Suppressor macrophage (primary cell): ENCODE data around the gene MPRIP.
A peak's percentile ranks its signal among the peaks of the same experiment; 100 is the strongest.
"Not testable (repeated sequence)": the region's sequence is repeated elsewhere in the genome, so short reads cannot be mapped to it uniquely, and the experiment has no call there.

ENCODE experiments used
- DNase-seq, 4 experiments: peaks; one replicate each; pipeline ENCODE4 v3.0.0-alpha.2; 2020 to 2022

Gene MPRIP

GRCh38 chr17:17147821-17148220, 105.6 kb downstream of the MPRIP start:
- no peak for DNase-seq

DNA sequence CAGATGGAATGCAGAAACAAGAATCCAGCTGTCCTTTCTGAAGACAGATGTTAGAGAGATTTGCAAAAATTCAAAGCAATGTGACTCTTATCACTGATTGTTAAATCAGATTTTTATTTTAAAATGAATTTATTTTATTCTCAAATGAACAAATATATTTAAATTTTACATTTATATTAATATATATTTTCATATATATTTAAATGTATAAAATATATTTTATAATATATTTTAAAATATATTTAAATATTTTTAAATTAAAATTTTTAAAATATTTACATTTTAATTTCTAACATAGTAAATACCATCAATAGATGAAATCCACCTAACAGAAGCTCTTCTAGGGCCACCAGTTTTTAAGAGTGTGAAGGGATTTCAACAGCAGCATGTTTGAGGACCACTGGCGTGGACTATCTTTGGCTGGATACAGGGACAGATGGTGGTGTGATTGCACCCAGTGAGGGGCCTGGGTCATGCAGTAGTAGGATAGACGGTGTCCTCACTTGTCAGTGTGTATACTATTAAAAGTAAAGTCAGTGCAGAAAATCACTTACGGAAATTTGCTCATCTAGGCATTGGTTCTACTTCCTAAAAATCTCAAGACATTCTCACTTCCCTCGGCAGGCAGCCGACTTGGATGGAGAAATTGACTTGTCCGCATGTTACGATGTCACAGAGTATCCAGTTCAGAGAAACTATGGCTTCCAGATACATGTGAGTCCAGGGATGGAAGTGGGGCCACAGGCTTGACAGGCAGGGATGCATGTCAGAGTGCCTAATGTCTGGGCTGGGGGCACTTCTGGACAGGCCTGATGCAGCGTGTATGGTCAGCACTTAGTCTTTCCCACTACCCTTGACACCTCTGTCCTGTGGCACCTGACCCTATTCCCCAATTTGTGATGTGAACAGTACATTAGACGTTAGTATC, 107.5 kb downstream of the MPRIP start:
- peak; percentile 77 to 90 (median 84) for DNase-seq

GRCh38 chr17:17150448-17150800, 108.2 kb downstream of the MPRIP start:
- DNase-seq: peak; percentile 17 to 85 (median 52)

- peak; percentile 8 to 43 (median 22) for DNase-seq
Observed at GRCh38 chr17:17151055-17151454, 108.8 kb downstream of the MPRIP start.

DNA sequence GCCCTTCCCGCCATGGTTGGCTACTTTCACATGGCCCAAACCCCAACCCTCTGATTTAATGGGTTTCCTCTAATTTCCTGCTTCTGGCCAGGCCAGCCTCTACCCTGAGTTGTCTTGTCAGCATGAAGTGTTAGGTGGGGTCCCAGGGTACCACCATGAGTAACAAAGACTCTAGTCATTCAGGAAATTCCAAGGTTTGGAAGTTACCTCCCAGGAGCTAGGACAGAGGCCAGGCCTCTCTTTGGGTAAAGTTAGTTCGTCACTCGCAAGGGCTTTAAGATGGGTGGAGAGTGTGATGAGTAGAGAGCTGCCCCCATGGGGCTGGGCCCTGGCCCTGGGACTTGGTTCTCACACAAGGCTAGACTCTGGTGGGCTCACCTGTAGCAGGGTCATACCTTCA, 109.3 kb downstream of the MPRIP start:
- DNase-seq: no peak

DNA sequence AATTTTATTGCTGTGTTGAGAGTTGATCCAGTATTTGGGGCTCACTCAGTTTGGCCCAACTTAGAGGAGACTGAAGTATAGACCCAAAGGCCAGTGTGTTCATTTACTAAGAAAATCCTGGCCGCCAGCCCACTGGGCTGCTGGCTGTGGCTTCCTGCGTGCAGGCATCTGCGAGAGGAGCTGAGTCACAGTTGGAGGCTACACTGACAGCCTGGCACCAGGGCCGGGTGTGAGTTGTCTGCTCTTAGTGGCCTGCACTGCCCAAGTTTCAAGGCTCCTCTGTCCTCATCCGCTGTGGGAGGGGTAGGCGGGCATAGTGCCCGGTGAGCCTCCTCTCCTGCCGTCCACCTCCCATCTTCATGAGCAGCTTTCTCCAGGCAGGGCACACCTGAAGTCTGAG, 109.7 kb downstream of the MPRIP start:
- DNase-seq: peak; percentile 79 to 87 (median 85)

DNA sequence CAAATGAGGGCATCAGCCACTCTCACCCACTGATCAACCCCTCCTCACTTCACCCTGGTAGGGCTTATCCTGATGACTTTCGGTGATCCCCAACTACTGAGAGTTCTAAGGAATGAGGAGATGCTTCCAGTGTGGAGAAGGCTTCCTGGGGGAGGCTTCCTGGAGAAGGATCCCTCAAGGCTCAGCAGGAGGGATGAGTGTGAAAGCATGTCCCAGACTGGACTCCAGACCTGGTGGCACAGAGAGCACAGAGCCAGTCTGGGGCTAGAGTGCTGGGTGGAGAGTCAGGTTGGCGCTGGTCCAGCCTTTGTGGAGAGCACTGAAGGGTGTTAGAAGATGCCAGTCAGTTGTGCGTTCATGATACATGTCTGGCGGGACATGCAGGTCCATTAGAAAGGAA, 110.1 kb downstream of the MPRIP start:
- DNase-seq: peak in 2 of 4 experiments; percentile 8 to 10

- no peak for DNase-seq
Observed at GRCh38 chr17:17153071-17153470, 110.8 kb downstream of the MPRIP start.

GRCh38 chr17:17153709-17154108, 111.5 kb downstream of the MPRIP start:
- no peak for DNase-seq

- DNase-seq: no peak
Observed at GRCh38 chr17:17154556-17154955, 112.3 kb downstream of the MPRIP start.

- DNase-seq: no peak
Observed at GRCh38 chr17:17154981-17155380, 112.7 kb downstream of the MPRIP start.

DNA sequence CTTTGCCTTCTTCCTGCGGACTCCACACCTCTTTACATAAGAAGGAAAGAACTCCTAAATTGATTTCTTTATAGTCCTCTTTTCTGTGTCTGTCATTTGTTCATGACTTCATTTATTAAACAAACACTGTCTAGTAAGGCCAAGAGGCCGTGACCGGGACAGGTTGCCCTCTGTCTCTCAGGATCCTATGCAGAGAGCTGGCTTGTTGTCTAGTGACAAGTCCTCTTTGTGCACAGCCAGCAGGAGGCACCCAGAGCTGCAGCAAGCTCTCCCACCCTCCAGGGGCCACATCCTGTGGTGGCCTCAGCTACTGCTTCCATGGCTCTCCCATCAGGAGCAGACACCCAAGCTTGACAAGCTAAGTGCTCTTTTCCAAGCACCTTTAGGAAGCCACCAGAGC, 113.3 kb downstream of the MPRIP start:
- no peak for DNase-seq

- no peak for DNase-seq
Observed at GRCh38 chr17:17156107-17156506, 113.8 kb downstream of the MPRIP start.

- DNase-seq: no peak
Observed at GRCh38 chr17:17156511-17156910, 114.3 kb downstream of the MPRIP start.

DNA sequence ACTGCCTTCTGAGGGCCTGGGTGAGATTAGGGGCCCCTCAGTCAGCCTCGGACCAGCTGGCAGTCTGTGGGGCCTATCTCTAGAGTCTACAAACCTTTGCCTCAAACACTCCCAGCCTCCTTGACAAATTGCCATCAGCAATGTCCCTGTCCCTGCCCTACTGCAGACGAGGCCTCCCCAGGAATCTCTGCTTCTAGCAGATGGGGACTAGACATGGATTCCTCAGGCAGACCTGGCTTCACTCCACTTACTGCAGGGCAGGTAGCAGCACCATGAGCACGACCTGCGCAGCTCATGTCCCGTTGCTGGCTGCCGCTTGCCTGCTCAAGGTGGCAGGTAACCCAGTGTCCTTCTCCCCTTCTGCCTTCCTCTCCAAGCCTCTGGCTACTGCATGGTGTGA, 114.8 kb downstream of the MPRIP start:
- no peak for DNase-seq

- DNase-seq: not testable (repeated sequence)
Observed at GRCh38 chr17:17158506-17158905, 116.2 kb downstream of the MPRIP start.

GRCh38 chr17:17159571-17159970, 117.3 kb downstream of the MPRIP start:
- no peak for DNase-seq

DNA sequence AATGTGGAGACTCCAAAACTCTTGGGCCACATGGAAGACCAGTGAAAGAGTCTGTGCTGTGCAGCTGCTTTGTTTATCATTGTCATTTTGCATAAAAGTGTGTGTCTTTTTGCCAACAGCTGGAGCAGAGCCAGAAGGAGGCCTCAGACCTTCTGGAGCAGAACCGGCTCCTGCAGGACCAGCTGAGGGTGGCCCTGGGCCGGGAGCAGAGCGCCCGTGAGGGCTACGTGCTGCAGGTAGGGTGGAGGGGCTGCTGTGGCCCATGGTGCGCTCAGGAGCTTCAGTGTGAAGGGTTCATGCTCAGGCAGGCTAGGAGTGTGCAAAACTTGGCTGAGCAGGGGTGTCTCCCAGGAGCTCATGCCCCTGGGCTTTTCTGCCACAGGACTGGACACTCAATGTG, 118.9 kb downstream of the MPRIP start:
- DNase-seq: no peak

- no peak for DNase-seq
Observed at GRCh38 chr17:17161759-17162158, 119.5 kb downstream of the MPRIP start.

DNA sequence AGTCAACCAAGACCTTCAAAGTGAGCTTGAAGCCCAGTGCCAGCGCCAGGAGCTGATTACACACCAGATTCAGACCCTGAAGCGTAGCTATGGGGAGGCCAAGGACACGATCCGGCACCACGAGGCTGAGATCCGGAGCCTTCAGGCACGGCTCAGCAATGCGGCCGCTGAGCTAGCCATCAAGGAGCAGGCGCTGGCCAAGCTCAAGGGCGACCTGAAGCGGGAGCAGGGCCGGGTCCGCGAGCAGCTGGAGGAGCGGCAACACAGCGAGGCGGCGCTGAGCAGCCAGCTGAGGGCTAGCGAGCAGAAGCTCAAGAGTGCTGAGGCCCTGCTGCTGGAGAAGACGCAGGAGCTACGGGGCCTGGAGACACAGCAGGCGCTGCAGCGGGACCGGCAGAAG, 121.9 kb downstream of the MPRIP start:
- DNase-seq: no peak

GRCh38 chr17:17164676-17165075, 122.4 kb downstream of the MPRIP start:
- no peak for DNase-seq

DNA sequence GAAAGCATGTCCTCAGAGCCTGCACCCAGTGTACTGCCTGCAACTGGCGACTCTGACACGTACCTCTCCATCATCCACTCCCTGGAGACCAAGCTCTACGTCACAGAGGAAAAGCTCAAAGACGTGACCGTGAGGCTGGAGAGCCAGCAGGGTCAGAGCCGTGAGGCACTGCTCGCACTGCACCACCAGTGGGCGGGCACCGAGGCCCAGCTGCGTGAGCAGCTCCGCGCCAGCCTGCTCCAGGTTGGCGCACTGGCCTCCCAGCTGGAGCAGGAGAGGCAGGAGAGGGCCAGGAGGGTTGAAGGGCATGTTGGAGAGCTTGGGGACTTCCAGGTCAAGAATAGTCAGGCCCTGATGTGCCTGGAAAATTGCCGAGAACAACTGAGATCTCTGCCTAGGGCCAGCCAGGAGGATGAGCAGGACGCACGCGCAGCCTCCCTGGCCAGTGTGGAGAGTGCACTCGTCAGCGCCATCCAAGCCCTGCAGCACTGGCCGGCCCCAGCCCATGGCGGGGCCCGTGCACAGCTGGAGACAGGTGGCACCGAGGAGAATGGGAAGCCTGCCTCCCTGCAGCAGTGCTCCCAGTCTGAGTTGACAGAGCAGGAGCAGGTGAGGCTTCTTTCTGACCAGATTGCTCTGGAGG, 123.5 kb downstream of the MPRIP start:
- DNase-seq: no peak

GRCh38 chr17:17166446-17166845, 124.2 kb downstream of the MPRIP start:
- no peak for DNase-seq

DNA sequence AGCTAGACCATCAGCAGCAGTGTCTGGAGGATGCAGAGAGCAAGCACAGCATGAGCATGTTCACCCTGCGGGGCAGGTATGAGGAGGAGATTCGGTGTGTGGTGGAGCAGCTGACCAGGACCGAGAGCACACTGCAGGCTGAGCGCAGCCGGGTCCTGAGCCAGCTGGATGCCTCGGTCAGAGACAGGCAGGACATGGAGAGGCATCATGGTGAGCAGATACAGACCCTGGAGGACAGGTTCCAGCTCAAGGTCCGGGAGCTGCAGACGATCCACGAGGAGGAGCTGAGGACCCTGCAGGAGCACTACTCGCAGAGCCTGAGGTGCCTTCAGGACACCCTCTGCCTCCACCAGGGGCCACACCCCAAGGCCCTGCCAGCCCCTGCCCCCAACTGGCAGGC, 125.1 kb downstream of the MPRIP start:
- DNase-seq: no peak
